H7 (cell line): ENCODE measurements around the gene CCDC88C. TPM values are rescaled to one million over a fixed set of nuclear protein-coding genes. Genes with fewer than 3 reads are reported as not detected.

Source experiments
- DNase-seq: peaks from one replicate; pipeline ENCODE4 v3.0.0; 2012
- H3K27me3 ChIP-seq: 2 replicates; pipeline ENCODE4 v1.6.0; 2011; ENCODE audit warnings: mild to moderate bottlenecking, low read length; ENCODE audit not compliant: control insufficient read depth, insufficient read depth
- H3K36me3 ChIP-seq: replicated peaks from 2 replicates; pipeline ENCODE4 v1.5.1; 2011; ENCODE audit warnings: low read length; ENCODE audit not compliant: control insufficient read depth, insufficient read depth
- H3K4me3 ChIP-seq: 2 replicates; pipeline ENCODE4 v1.5.1; 2011; ENCODE audit warnings: low read depth, mild to moderate bottlenecking, control low read depth, low read length, moderate library complexity; ENCODE audit not compliant: insufficient read depth
- total RNA-seq: library from RNA; depleted of rRNA; stranded (reverse); fragments of >200 nt; shearing (Covaris generic); gene quantifications from 2 replicates; pipeline ENCODE4 v1.2.3, GENCODE V29; 2014

Gene CCDC88C
- total RNA-seq, 1 experiment from 2014 or later: 25.2 TPM

DNA sequence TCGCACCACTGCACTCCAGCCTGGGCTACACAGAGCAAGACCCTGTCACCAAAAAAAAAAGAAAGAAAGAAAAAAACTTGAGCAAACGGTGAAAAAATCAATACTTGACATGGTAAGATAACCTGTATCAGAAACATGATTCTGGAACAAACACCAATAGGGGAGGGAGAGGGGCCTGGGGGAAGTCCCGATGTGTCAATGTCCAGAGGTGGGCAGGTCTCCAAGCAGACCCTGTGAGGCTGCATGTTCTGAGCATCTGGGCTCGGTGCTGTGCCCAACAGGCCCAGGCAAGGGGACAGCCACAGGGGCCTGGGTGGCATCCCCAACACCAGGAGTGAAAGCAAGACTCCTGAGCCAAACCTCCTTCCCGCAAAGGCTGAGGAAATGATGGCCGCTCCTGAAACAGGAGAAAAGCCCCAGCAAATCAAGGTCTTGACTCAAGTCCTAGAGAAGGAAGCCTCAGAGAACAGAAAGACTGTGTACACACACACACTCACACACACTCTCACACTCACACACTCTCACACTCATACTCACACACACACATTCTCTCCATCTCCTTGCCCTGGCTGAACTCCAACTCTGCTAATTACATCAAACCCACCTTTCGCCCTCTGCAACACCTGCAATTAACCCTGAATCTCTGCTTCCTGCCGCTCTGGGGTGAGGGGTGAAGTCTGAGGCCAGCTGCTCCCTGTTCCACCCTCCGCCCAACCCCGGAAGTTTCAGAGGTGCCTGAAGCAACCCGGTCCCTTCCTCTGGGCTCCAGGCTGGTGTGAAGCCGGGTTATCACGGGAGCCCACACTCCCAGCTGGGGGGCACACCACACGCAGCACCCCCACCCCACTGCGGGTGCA lies 20.4 kb downstream of the CCDC88C start:
- DNase-seq: peak; percentile 82
- Histone ChIP-seq H3K4me3 (no peak overlapping the region), H3K36me3 (no peaks in the 10 kb centered on the region), H3K27me3 (no peaks in the 10 kb centered on the region)

DNA sequence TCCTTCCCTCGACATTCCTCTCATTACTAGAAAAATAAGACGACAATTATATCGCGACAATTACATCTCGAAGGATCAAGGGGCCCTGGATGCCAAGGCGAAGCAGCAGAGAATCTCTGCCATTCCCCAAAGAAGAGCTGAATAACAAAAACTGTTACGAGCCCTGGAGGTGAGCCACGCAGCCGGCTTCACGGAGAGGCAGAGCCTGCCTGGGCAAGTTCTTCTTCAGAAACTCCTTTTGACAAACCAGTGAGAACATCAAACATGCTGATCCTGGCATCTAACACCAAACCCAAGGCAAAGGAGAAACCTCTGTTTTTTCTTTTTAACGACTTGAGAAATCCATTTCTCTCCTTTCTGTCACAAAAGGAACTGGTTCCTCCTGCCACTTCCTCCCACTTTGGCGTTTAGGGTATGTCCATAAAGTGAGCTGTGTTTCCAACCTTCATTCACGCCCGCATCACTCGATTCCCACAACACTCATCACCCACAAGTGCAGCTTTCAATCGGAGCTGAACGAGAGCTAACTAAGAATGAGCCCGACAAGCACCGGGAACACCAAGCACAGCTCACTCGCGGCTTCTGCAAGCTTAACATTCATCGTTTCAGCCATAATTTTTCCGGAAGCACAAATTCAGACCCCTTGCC lies 21.5 kb downstream of the CCDC88C start:
- H3K4me3 ChIP-seq: no peak overlapping the region

DNA sequence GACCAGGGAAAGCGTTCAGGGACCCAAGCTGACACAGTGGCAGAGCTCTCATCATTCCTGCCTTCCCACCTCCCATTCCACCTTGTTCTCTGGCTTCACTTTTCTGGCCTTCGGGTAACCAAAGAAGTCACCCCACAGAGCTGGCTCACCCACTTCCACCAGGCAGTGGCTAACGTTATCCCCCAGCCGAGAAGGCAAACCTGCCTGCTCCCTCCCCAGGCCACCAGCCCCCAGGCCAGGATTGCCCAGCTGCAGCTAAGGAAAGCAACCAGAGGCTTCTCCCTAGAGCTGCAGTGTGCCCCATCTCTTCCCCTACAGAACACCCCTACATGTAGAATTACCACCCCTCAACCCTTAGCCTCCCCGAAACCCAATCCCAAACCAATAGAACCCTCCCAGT lies 22.2 kb downstream of the CCDC88C start:
- DNase-seq: peak; percentile 62
- Histone ChIP-seq H3K36me3 (no peaks in the 10 kb centered on the region), H3K27me3 (no peaks in the 10 kb centered on the region), H3K4me3 (no peak overlapping the region)

More for the DNA sequence above, 21.5 kb downstream of the CCDC88C start:
- no peaks in the 10 kb centered on the region for H3K36me3 ChIP-seq
- DNase-seq: peak; percentile 74
- no peaks in the 10 kb centered on the region for H3K27me3 ChIP-seq

GRCh38 chr14:91394105-91395081 lies 23.2 kb downstream of the CCDC88C start:
- Histone ChIP-seq H3K27me3 (no peaks in the 10 kb centered on the region), H3K4me3 (no peak overlapping the region), H3K36me3 (no peaks in the 10 kb centered on the region)
- peak; percentile 78 for DNase-seq

- Histone ChIP-seq H3K27me3 (no peaks in the 10 kb centered on the region), H3K4me3 (no peak overlapping the region), H3K36me3 (no peaks in the 10 kb centered on the region; the same call in 1 of the 2 replicates)
- peak; percentile 70 for DNase-seq
These were observed 24.9 kb downstream of the CCDC88C start for GRCh38 chr14:91392623-91393303.

DNA sequence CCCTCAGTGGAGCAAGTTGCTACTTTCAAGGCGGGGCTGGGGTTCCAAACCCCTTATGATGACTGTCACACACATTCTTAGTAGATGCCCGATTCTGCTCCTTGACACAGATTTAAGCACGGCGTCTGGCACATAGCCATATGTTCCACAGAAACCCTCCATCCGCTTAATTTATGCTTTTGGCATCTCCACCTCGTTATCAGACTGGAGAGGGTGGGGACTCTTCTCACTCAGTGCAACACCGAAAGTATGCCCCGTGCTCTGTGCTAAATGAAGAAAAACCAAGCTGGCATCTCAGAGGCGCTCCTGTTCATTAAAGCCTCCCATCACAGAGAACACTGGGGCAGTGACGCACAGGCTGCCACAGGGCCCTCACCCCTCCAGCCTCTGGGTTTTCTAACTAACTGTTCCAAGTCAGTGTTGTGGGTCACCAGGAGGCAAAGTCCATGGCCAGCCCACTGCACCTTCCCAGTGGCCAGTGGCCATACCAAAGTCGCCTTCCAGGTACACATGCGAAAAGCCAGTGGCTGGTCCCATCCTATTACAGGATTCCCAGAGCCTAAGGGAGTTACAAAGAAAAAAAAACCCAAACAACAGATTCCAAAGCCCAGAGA lies 27.3 kb downstream of the CCDC88C start:
- H3K4me3 ChIP-seq: no peak overlapping the region

DNA sequence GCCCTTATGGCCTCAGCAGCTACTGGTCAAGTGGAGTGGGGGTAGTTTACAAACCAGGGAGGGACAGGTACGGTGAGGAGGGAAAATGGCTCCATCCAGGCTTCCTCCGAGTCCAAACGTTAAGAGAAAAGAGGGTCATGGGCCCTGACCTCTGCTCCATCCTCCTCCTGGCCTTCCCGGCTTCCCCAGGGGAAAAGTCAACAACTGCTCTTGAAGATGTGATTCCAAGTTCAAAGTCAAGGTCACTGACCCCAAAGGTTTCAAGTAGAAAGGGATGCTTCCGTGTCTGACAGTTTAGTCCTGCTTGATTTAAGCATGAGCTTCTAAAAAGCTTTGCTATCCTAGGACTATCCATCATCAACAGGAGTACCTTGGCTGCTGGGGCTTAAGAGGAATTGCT lies 28.5 kb downstream of the CCDC88C start:
- Histone ChIP-seq H3K4me3 (no peak overlapping the region), H3K27me3 (no peaks in the 10 kb centered on the region), H3K36me3 (no peaks in the 10 kb centered on the region; the same call in 1 of the 2 replicates)
- DNase-seq: no peak

More for the DNA sequence above, 27.3 kb downstream of the CCDC88C start:
- Histone ChIP-seq H3K27me3 (no peaks in the 10 kb centered on the region), H3K36me3 (no peaks in the 10 kb centered on the region; the same call in 1 of the 2 replicates)
- DNase-seq: no peak

GRCh38 chr14:91388551-91388975 lies 29.1 kb downstream of the CCDC88C start:
- H3K4me3 ChIP-seq: no peak overlapping the region
- no peaks in the 10 kb centered on the region; the same call in 1 of the 2 replicates for H3K36me3 ChIP-seq
- no peak for DNase-seq
- no peaks in the 10 kb centered on the region for H3K27me3 ChIP-seq

DNA sequence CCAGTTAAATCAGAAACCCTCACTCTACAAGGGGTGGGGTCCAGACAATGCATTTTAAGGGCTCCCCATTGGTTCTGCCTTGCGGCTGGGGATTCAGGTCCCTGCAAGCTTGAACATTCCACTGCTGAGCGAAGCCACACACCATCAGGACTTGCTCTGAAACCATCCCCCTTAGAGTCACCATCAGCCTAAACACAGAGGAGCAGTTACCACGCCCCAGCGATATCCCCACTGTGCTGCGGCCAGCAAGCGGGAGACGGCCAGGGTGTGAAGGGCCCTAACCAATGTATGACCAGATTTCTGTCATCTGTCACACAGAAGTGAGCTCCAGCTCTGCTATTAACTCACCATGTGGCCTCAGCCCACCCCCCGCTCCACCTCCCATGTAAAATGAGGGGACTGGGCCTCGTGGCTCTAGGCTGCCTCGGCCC lies 29.7 kb downstream of the CCDC88C start:
- Histone ChIP-seq H3K36me3 (no peaks in the 10 kb centered on the region; the same call in 1 of the 2 replicates), H3K4me3 (no peak overlapping the region), H3K27me3 (no peaks in the 10 kb centered on the region)
- peak; percentile 52 for DNase-seq

- peak; percentile 48 for DNase-seq
- H3K36me3 ChIP-seq: no peaks in the 10 kb centered on the region; the same call in 1 of the 2 replicates
- no peak overlapping the region for H3K4me3 ChIP-seq
- no peaks in the 10 kb centered on the region for H3K27me3 ChIP-seq
These were observed 30.3 kb downstream of the CCDC88C start for GRCh38 chr14:91387169-91387835.

GRCh38 chr14:91385697-91386096 lies 31.9 kb downstream of the CCDC88C start:
- no peaks in the 10 kb centered on the region for H3K27me3 ChIP-seq
- H3K4me3 ChIP-seq: no peak overlapping the region
- no peak for DNase-seq
- H3K36me3 ChIP-seq: no peaks in the 10 kb centered on the region; the same call in 1 of the 2 replicates

- no peaks in the 10 kb centered on the region; the same call in 1 of the 2 replicates for H3K36me3 ChIP-seq
- DNase-seq: peak; percentile 26
- no peak overlapping the region for H3K4me3 ChIP-seq
- no peaks in the 10 kb centered on the region for H3K27me3 ChIP-seq
These were observed 32.4 kb downstream of the CCDC88C start for GRCh38 chr14:91385224-91385623.

DNA sequence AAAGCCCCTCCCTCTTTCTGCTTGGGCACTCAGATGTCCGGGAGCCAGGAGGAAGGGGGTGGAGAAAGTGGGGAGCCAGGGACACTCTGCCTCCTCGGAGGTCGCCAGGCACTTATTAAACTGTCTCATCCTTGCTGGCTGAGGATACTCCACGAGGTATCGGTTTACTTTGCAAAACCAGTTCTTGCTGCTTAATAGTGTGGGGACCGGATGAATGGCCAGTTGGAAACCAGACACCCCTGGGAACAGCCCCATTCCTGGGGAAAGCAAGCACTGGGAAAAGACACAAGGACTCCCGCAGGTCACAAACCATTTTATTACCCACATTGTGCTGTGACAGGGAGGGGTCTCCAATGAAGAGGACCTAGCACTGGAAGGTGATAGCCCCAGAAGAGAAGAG lies 34.2 kb downstream of the CCDC88C start:
- no peaks in the 10 kb centered on the region; the same call in 1 of the 2 replicates for H3K36me3 ChIP-seq
- H3K4me3 ChIP-seq: no peak overlapping the region
- peak; percentile 69 for DNase-seq
- no peaks in the 10 kb centered on the region for H3K27me3 ChIP-seq
